ENCODE data around the gene KDM4B. TPM values are rescaled to one million over a fixed set of nuclear protein-coding genes. Genes with fewer than 3 reads are reported as not detected.

Gene KDM4B
- total RNA-seq, 1 donor from 2014 or later = 25.8 TPM

DNA sequence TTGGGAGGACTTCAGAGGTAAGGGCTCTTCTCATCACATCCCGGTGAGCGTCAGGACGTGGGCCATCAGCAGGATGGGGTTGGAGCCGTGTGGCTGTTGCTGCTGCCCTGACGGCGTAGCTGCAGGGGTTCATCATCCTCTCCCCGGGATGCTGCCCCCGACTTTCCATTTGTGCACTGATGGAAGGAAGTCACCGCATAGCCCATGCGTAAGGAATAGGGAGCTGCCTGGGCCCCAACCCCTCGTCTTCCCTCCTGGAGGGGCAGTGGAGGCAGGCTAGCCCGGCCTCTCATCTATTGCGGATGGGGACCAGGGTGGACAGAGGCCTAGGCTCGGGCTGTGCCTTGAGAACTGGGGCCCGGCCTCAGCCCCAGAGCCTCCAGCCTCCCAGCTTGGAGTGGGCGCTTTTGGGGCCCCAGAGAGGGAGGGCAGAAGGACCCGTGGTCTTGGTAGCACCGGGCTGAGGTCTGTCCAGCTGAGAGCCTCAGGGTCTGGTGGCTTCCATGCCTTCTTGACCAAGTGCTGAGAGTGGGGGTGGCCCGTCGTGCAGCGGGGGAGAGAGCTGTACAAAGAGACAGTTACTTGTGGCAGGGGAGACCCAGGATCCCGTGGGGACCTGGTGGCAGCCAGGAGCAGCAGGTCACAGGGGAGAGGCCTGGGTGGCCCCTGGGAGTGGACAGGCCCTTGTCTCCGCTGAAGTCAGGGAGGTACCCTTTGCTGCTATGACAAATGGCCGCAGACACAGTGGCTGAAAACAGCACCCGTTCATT lies 44.0 kb downstream of the KDM4B start:
- DNase-seq (ENCODE audit: low read depth) = no peak

GRCh38 chr19:5013761-5014160 lies 44.8 kb downstream of the KDM4B start:
- DNase-seq (ENCODE audit: low read depth) = no peak

DNA sequence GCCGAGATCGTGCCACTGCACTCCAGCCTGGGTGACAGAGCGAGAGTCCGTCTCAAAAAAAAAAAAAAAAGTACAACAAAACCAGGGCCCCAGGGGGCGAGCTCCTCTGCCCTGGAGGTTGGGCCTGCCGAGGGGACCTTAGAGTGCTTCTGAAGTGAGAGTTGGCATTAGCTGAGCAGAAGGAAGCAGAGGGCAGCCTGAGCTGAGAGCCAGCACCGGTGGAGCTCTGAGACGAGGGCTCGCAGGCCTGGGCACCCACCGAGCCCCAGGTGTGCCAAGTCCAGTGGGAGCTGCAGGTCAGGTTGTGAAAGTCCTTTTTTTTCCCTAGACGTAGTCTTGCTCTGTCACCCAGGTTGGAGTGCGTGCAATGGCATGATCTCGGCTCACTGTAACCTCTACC lies 46.0 kb downstream of the KDM4B start:
- DNase-seq (ENCODE audit: low read depth) = no peak

DNA sequence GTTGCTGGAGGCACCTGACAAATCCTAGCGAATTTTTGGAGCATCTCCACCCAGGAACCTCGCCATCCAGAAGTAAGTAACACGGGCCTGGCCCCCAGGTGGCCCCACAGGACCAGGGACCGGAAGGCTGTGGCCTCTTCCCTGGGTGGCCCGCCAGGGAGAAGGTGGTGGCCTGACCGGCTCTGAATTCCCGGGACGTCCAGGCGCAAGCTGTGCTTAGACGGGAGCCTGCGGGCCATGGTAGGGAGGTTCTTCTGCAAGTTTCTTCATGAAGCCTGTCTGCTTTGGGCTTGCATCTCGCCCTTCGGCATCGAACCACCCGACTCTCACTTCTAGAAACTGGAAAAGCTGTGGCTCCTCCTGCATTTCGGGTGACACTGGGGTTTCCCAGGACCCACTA lies 47.4 kb downstream of the KDM4B start:
- no peak for DNase-seq (ENCODE audit: low read depth)

DNA sequence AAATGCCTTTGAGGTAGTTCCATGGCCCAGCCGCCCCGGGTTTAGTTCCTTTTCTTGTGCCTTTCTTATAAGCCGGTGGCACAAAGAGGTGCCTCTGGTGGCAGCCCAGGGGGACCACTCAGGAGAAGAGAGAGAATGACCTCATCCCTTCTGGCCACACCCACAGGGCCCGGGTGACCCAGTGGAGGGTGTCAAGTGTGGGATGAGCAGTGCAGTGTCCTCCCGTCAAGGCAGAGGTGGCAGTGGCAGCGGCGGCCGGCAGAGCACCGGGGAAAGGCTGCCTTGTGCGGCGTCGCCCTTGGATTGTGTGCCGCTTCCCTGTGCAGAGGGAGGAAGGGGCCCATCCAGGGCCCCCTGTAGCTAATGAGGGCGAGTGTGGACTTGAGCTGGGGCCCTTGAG lies 47.9 kb downstream of the KDM4B start:
- DNase-seq (ENCODE audit: low read depth) = no peak

- DNase-seq (ENCODE audit: low read depth) = no peak
Observed at GRCh38 chr19:5017235-5017634, 48.3 kb downstream of the KDM4B start.

DNA sequence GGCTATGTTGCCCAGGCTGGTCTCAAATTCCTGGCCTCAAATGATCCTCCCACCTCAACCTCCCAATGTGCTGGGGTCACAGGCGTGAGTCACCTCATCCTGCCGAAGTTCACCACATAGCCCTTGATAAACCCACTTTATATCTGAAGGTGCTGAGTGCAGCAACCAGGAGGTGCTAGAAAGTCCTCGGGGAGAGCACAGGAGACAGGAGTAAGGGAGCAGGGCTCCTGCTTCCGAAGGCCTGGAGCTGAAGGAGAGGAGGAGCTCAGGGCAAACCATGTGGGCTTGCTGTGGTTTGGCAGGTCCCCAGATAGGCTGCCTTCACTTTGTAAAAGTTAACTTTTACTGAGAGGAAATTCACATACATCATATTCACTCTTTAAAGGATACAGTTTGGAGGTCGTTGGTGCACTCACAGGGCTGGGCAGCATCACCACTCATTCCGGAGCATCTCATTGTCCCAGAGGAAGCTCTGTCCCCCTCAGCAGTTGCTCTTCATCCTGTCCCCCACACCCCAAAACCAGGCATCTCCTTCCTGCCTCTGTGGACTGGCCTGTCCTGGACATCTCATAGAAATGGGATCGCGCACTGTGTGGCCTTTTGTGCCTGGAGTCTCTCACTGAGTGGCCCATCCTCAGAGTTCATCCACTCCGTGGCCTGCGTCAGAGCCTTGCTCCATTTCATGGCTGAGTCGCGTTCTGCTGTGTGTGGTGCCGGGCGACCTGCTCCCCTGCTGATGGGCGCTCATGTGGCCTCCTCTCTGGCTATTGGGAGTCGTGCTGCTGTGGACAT lies 49.5 kb downstream of the KDM4B start:
- DNase-seq (ENCODE audit: low read depth) = peak; percentile 61

DNA sequence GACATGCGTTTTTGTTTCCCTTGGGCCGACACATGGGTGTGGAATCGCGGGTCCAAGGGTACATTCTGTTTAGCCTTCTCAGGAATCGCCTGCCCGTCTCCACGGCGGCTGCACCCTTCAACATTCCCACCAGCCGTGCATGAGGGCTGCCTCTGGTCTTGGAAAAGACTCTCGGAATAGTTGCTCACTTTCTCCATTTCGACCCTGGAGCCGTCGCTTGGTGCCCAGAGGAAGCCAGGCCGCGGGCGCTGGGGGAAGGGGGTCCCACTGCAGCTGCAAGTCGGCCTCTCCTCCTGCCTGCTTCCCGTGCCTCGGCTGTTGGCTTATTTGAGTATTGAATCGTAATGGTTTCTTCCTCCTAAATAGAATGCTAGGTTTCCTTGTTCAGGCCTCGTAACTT lies 51.5 kb downstream of the KDM4B start:
- no peak for DNase-seq (ENCODE audit: low read depth)

- no peak for DNase-seq (ENCODE audit: low read depth)
Observed at GRCh38 chr19:5021046-5021445, 52.1 kb downstream of the KDM4B start.

GRCh38 chr19:5022066-5022860 lies 53.4 kb downstream of the KDM4B start:
- DNase-seq (ENCODE audit: low read depth) = peak; percentile 77

- DNase-seq (ENCODE audit: low read depth) = peak; percentile 52
Observed at GRCh38 chr19:5023128-5023571, 54.2 kb downstream of the KDM4B start.

DNA sequence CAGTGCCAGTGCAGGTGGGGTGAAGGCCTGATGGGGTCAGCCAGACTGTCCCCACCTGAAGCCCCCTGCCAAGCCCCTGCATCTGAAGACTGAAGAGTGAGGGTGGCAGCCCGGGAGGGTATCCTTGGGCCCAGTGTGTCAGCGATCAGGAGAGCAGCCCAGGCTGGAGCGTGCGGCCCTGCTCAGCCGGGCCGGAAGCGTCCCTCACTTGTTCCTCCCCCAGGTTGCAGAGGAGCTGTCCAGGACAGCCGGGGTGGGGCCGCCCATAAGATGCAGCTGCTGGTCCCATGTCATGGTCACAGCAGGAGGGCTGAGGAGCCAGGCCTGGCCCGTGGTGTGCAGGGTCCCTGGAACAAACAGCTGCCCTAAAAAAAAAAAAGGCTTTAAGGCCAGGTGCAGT lies 55.4 kb downstream of the KDM4B start:
- DNase-seq (ENCODE audit: low read depth) = peak; percentile 96

DNA sequence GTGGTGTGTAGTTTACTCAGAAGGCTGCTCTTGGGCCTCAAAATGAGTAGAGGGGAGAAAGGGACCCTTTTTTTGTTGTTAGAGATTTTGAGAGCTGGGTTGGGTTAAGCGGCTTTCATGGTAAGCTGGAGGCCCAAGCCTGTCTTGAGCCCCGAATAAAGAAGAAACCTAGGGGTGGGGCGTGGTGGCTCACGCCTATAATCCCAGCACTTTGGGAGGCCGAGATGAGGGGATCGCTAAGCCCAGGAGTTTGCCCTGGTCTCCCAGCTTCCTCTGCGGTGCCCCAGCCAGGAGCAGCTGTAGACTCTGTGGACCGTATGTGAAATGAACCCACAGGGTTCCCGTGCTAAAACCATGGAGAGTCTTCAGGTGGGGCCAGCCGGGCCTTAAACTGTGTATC lies 56.1 kb downstream of the KDM4B start:
- DNase-seq (ENCODE audit: low read depth) = peak; percentile 34

DNA sequence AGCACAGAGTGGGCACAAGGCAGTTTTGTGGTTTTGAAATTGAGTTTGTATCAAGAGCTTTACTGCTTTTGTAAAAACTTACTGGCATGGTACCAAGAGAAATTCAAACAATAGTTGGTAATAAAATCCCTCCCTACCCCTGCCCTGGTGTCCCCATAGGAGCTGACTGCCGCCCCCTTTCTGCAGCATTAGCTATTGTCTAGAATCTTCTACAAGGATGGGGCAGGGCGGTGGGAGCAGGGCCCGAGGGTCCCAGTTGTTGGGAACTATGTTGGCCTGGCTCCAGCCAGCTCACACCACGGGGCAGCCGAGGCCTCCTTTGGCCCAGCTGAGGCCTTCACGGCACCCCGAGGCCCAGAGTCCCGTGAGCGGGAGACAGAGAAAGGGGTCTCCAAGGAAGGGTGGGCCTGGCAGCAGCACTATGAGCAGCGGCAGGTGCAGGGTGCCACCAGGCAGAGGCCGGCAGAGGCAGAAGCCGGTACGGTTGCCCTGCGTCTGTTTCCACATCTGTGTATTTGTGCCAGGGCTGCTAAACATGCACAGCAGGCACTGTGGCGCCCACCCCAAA lies 57.9 kb downstream of the KDM4B start:
- DNase-seq (ENCODE audit: low read depth) = peak; percentile 39

DNA sequence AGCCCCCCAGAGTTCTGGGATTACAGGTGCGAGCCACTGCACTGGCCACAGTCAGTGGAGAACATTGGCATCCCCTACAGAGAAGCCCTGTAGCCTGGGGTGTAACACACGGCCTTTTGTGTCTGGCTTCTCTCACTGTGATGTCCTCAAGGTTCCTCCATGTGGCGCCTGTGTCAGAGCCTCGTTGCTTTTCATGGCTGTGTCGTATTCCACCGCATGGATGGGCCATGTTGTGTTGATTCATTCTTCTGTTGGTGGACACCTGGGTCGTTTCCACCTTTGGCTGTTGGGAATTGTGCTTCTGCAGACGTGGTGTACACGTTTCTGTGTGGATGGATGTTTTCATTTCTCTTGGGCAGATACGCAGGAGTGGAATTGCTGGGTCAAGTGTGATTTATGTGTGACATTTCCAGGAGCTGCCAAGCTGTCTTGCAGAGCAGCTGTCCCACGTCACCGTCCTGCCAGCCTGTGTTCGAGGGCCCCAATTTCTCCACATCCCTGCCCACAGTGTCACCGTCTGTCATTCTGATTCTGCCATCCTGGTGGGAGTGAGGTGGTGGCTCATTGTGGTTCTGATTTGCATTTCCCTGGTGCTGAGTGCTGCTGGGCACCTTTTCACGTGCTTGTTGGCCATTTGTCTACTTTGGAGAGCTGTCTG lies 59.4 kb downstream of the KDM4B start:
- peak; percentile 40 for DNase-seq (ENCODE audit: low read depth)

DNA sequence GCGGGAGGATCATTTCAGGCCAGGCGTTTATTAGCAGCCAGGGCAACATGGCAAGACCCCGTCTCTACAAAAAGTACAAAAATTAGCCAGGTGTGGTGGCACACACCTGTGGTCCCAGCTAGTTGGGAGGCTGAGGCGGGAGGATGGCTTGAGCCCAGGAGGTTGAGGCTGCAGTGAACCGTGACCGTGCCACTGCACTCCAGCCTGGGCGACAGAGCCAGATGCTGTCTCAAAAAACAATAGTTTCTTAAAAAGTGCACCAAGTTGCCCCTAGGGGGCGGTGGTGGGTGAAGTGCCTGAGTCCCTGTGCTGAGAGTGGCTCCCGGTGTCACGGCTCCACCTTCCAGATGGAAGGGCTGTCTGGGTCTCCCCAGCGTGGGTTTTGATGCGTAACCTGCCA lies 60.7 kb downstream of the KDM4B start:
- DNase-seq (ENCODE audit: low read depth) = peak; percentile 55

GRCh38 chr19:5030136-5030820 lies 61.4 kb downstream of the KDM4B start:
- DNase-seq (ENCODE audit: low read depth) = no peak

DNA sequence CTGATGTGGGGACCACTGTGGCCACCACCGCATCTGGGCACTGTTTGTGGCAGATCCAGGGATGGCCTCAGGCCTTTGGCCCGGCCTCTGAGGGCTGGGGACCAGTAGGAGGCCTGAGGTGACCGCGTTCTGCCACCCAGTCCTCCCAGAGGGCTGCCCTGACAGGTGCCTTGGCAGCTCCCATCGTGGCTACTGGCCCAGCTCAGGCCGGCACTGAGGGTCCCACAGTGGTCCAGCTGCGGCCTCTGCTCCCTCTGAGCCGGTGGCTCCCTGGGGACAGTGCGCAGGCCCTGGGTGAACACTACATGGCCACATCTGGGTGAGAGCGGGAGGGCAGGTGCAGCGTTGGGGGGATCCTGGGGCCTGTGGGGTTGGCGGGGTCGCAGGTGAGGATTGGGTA lies 61.9 kb downstream of the KDM4B start:
- no peak for DNase-seq (ENCODE audit: low read depth)

DNA sequence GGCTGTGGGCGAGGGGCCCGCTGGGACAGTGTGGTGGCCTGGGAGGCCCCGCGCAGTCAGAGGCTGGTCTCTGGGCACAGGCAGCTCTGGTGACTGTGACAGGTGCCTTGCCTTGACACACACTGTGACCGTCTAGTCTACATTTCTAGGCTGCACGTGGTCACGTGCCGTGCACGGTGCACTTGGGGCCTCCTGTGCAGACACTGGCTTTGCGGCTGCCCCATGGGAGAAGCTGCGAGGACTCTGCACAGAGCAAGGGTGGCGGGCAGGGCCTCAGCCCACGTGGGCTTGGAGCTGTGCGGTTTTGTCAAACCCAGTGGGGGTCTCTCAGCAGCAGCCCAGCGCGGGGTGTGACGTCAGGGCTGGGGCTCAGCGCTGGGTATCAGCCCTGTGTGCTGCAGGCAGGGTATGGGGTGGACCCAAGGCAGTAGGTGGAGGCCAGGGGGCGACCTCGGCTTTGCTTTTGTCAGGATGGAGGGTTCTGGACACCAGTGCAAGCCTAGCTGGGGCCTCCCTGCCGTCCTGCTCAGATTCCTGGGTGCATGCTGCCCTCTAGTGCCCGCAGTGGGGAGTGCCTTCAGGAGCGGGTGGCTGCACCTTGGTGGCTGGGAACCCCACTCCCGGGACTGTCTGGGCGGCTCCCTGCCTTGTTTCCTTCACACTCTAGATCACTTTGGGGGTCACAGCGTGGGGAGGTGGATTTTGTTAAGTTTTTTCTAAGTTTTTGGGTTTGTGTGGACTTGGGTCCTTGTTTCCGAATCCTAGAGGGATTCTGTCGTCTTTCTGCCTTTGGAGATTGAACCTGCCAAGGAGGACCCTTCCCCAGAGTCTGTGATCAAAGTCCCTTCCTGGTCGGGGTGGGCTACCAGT lies 62.6 kb downstream of the KDM4B start:
- peak; percentile 85 for DNase-seq (ENCODE audit: low read depth)

Measured in myocyte (in vitro differentiated cells).